COR-L47 (cell line): Measurements from ENCODE around the gene PA2G4.
A peak's percentile ranks its signal among the peaks of the same experiment; 100 is the strongest.
"Not testable (repeated sequence)": the region's sequence is repeated elsewhere in the genome, so short reads cannot be mapped to it uniquely, and the experiment has no call there.

Experiments
- DNase-seq: peaks from one replicate; lab custom pipeline; 2025; lab: John Stamatoyannopoulos, UW

The PA2G4 gene

GRCh38 chr12:56153678-56154065 is 49.3 kb downstream of the PA2G4 start:
- no peak for DNase-seq

- DNase-seq = peak; percentile 65
Observed at GRCh38 chr12:56154246-56154771, 50.0 kb downstream of the PA2G4 start.

GRCh38 chr12:56154818-56155217 is 50.5 kb downstream of the PA2G4 start:
- no peak for DNase-seq

- no peak for DNase-seq
Observed at GRCh38 chr12:56155256-56155845, 51.0 kb downstream of the PA2G4 start.

GRCh38 chr12:56156464-56157200 is 52.3 kb downstream of the PA2G4 start:
- not testable (repeated sequence) for DNase-seq

- peak; percentile 88 for DNase-seq
Observed at GRCh38 chr12:56157201-56158028, 53.1 kb downstream of the PA2G4 start.

- peak; percentile 99 for DNase-seq
Observed at GRCh38 chr12:56158029-56158925, 53.9 kb downstream of the PA2G4 start, which contains the start of gene MYL6. Gene MYL6, plus strand, starts transcription at chr12:56158359. Its CDS starts 43 bp downstream, at chr12:56158402.

GRCh38 chr12:56158926-56159461 is 54.6 kb downstream of the PA2G4 start:
- no peak for DNase-seq

- no peak for DNase-seq
Observed at GRCh38 chr12:56159482-56160192, 55.3 kb downstream of the PA2G4 start.

- no peak for DNase-seq
Observed at GRCh38 chr12:56160193-56160763, 55.9 kb downstream of the PA2G4 start.

- DNase-seq = no peak
Observed at GRCh38 chr12:56160894-56161689, 56.7 kb downstream of the PA2G4 start.

- DNase-seq = no peak
Observed at GRCh38 chr12:56161690-56162351, 57.5 kb downstream of the PA2G4 start.

GRCh38 chr12:56162468-56163290 is 58.3 kb downstream of the PA2G4 start:
- no peak for DNase-seq
